Prostate gland (tissue), 2 donors: ENCODE measurements around the gene PLCG2.

Source experiments
- POLR2A ChIP-seq: fragments of 450-650 bp; IDR thresholded peaks from one replicate; pipeline ENCODE4 v1.6.1; 2016; ENCODE audit warnings: antibody characterized with exemption, mild to moderate bottlenecking
- POLR2AphosphoS5 ChIP-seq: sonication (generic); formaldehyde crosslinking; IDR thresholded peaks from one replicate; pipeline ENCODE4 v1.6.1; 2017; ENCODE audit warnings: antibody characterized with exemption
- TF ChIP-seq, protein P1 (sequence below), 4 experiments: fragments of 200-600 bp in 2 of 4; fragments of 450-650 bp in 2 of 4; sonication (generic) in 2 of 4; IDR thresholded peaks; 1 replicate in 3 of 4; 2 replicates in 1 of 4; pipeline ENCODE4 v1.5.1; 2016 to 2019; ENCODE audit warnings: antibody characterized with exemption in 4 of 4, mild to moderate bottlenecking in 2 of 4, moderate library complexity in 2 of 4

DNA sequence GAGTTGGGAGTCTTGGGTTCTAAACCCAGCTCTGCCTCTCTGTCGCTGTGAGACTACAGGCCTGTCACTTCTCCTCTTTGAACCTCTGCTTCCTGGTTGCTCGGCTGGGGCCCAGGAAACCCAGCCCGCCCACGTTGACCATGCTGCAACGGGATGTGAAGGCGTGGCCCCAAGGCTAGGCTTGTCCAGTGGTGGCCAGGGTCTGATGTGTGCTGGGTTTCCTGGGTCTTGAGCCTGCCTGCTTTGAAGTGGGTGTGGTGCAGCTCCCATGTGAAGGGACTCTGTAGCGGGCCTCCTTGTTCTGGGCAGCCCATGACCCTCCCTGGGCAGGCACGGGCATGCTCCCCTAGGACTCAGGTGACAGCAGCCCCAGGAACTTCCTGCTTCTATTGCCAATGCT, 149.9 kb downstream of the PLCG2 start:
- no peak for TF ChIP-seq POLR2A
- TF ChIP-seq, protein P1, sequence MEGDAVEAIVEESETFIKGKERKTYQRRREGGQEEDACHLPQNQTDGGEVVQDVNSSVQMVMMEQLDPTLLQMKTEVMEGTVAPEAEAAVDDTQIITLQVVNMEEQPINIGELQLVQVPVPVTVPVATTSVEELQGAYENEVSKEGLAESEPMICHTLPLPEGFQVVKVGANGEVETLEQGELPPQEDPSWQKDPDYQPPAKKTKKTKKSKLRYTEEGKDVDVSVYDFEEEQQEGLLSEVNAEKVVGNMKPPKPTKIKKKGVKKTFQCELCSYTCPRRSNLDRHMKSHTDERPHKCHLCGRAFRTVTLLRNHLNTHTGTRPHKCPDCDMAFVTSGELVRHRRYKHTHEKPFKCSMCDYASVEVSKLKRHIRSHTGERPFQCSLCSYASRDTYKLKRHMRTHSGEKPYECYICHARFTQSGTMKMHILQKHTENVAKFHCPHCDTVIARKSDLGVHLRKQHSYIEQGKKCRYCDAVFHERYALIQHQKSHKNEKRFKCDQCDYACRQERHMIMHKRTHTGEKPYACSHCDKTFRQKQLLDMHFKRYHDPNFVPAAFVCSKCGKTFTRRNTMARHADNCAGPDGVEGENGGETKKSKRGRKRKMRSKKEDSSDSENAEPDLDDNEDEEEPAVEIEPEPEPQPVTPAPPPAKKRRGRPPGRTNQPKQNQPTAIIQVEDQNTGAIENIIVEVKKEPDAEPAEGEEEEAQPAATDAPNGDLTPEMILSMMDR (IDR thresholded peaks at IDR 0.05): no peak
- peak; percentile 66 for TF ChIP-seq POLR2AphosphoS5
